ENCODE measurements around the gene PRPF8.

DNA sequence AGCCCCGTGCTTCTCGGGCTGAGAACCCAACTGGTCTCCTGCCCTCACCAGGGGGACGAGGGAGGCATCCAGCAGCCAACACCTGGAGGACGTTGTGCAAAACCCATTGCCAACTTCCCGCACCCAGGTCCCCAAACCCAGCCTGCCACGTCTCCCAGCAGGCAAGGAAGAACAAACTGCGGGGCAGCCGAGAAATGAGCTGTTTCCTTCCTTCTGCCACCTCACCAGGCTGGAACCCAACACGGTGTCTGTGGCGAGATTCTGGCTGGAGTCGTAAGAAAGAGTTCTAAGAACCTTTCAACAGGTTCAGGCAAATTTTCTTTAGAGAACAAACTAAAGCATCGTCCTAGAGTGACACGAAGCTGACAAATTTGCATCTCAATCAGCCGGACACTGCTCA, 59.6 kb downstream of the PRPF8 start:
- TF ChIP-seq, protein P1, sequence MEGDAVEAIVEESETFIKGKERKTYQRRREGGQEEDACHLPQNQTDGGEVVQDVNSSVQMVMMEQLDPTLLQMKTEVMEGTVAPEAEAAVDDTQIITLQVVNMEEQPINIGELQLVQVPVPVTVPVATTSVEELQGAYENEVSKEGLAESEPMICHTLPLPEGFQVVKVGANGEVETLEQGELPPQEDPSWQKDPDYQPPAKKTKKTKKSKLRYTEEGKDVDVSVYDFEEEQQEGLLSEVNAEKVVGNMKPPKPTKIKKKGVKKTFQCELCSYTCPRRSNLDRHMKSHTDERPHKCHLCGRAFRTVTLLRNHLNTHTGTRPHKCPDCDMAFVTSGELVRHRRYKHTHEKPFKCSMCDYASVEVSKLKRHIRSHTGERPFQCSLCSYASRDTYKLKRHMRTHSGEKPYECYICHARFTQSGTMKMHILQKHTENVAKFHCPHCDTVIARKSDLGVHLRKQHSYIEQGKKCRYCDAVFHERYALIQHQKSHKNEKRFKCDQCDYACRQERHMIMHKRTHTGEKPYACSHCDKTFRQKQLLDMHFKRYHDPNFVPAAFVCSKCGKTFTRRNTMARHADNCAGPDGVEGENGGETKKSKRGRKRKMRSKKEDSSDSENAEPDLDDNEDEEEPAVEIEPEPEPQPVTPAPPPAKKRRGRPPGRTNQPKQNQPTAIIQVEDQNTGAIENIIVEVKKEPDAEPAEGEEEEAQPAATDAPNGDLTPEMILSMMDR (IDR thresholded peaks at IDR 0.05): no peak
- no peak for TF ChIP-seq POLR2AphosphoS5 (IDR thresholded peaks at IDR 0.05)
